ENCODE data around the gene GRIN3A.

DNA sequence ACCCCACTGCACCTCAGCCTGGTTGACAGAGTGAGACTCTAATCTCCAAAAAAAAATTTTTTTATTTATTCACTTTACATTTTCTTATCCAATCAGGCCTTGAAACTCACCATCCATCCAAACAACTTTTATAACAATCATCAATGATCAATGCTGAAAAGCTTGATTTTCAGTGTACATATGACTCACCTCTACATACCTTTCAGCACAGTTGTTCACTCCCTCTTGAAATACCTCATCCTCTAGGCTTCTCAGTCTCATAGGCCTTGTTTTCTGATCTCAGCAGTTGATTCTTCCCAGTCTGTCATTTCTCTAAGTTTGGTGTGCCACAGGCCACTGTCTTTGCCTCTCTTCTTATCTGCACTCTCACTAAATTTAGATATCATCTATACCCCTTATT is 36.2 kb downstream of the GRIN3A start:
- TF ChIP-seq, protein P1, sequence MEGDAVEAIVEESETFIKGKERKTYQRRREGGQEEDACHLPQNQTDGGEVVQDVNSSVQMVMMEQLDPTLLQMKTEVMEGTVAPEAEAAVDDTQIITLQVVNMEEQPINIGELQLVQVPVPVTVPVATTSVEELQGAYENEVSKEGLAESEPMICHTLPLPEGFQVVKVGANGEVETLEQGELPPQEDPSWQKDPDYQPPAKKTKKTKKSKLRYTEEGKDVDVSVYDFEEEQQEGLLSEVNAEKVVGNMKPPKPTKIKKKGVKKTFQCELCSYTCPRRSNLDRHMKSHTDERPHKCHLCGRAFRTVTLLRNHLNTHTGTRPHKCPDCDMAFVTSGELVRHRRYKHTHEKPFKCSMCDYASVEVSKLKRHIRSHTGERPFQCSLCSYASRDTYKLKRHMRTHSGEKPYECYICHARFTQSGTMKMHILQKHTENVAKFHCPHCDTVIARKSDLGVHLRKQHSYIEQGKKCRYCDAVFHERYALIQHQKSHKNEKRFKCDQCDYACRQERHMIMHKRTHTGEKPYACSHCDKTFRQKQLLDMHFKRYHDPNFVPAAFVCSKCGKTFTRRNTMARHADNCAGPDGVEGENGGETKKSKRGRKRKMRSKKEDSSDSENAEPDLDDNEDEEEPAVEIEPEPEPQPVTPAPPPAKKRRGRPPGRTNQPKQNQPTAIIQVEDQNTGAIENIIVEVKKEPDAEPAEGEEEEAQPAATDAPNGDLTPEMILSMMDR (IDR thresholded peaks at IDR 0.05): no peak
- no peak for TF ChIP-seq POLR2A (IDR thresholded peaks at IDR 0.05)

All from heart left ventricle (tissue), 13 donors.